K562 (cell line): ENCODE measurements around the gene MEAK7.

Experiments
- BHLHE40 ChIP-seq: IDR thresholded peaks from 2 replicates; pipeline ENCODE4 v1.6.1; 2011; ENCODE audit warnings: low read length, improper control_type of control experiment
- EZH2 ChIP-seq: IDR thresholded peaks from 2 replicates; pipeline ENCODE4 v1.6.1; 2012; ENCODE audit warnings: low read depth, mild to moderate bottlenecking, inconsistent platforms, low read length, borderline replicate concordance
- JUNB ChIP-seq: fragments of 450-650 bp; formaldehyde crosslinking; conservative IDR thresholded peaks from 2 replicates; pipeline ENCODE4 v1.4.0; 2020; ENCODE audit warnings: mild to moderate bottlenecking
- NR2F6 ChIP-seq: fragments of 450-650 bp; formaldehyde crosslinking; IDR thresholded peaks from 2 replicates; pipeline ENCODE4 v1.4.0; 2020; ENCODE audit warnings: mild to moderate bottlenecking
- PHF8 ChIP-seq: fragments of 200-600 bp; sonication (generic); IDR thresholded peaks from 2 replicates; pipeline ENCODE4 v1.6.1; 2012; ENCODE audit warnings: mixed run types, mild to moderate bottlenecking, inconsistent platforms, low read length, moderate library complexity, borderline replicate concordance
- REST ChIP-seq, 2 experiments: fragments of 450-650 bp; formaldehyde crosslinking in 1 of 2; IDR thresholded peaks; 2 replicates each; pipeline versions ENCODE4 v1.4.0 to v1.6.1; 2014 to 2020; ENCODE audit warnings: mild to moderate bottlenecking in 2 of 2, borderline replicate concordance in 1 of 2, low read depth in 1 of 2
- SRF ChIP-seq, 2 experiments: fragments of 250-450, 450-650 bp in 1 of 2; sonication (Bioruptor Pico) in 1 of 2; sonication (generic) in 1 of 2; formaldehyde crosslinking; IDR thresholded peaks; 2 replicates each; pipeline versions ENCODE4 v1.5.0 to v1.5.1; 2020 to 2022; ENCODE audit warnings: mild to moderate bottlenecking in 1 of 2, missing genetic modification reagents in 1 of 2
- TCF7L2 ChIP-seq: fragments of 150-350 bp; IDR thresholded peaks from 2 replicates; pipeline ENCODE4 v1.6.1; 2016; ENCODE audit warnings: low read depth, mild to moderate bottlenecking, low read length, moderate library complexity
- YBX1 ChIP-seq: fragments of 450-650 bp; IDR thresholded peaks from 2 replicates; pipeline ENCODE4 v1.7.1; 2016; ENCODE audit warnings: mild to moderate bottlenecking
- ZNF239 ChIP-seq: fragments of 250-450 bp; sonication (Bioruptor Pico); IDR thresholded peaks from 2 replicates; pipeline ENCODE4 v1.4.0; 2020; ENCODE audit warnings: mild to moderate bottlenecking
- TF ChIP-seq, protein P1 (sequence below), 3 experiments: IDR thresholded peaks in 2 of 3; conservative IDR thresholded peaks in 1 of 3; 2 replicates each; pipeline ENCODE4 v1.5.1; 2011 to 2012; ENCODE audit warnings: low read length in 3 of 3, mild to moderate bottlenecking in 3 of 3, control low read depth in 2 of 3, improper control_type of control experiment in 1 of 3, inconsistent platforms in 1 of 3, low read depth in 1 of 3, mixed read lengths in 1 of 3, moderate library complexity in 1 of 3; ENCODE audit not compliant: insufficient read depth in 2 of 3

- TF ChIP-seq NR2F6 (CRISPR knock-in tag), result no peak
- no peak for TF ChIP-seq JUNB (CRISPR knock-in tag)
- TF ChIP-seq BHLHE40, result no peak
- no peak for TF ChIP-seq ZNF239 (CRISPR knock-in tag)
- no peak for TF ChIP-seq TCF7L2
- no peak for TF ChIP-seq YBX1
- TF ChIP-seq EZH2, result no peak
- TF ChIP-seq REST (IDR thresholded peaks at IDR 0.05; ENCODE audit: borderline replicate concordance), result no peak
- no peak for TF ChIP-seq REST (CRISPR knock-in tag; IDR thresholded peaks at IDR 0.05; ENCODE audit: low read depth)
- TF ChIP-seq SRF (CRISPR knock-in tag; IDR thresholded peaks at IDR 0.05), result no peak
- TF ChIP-seq PHF8, result no peak
- TF ChIP-seq, protein P1, sequence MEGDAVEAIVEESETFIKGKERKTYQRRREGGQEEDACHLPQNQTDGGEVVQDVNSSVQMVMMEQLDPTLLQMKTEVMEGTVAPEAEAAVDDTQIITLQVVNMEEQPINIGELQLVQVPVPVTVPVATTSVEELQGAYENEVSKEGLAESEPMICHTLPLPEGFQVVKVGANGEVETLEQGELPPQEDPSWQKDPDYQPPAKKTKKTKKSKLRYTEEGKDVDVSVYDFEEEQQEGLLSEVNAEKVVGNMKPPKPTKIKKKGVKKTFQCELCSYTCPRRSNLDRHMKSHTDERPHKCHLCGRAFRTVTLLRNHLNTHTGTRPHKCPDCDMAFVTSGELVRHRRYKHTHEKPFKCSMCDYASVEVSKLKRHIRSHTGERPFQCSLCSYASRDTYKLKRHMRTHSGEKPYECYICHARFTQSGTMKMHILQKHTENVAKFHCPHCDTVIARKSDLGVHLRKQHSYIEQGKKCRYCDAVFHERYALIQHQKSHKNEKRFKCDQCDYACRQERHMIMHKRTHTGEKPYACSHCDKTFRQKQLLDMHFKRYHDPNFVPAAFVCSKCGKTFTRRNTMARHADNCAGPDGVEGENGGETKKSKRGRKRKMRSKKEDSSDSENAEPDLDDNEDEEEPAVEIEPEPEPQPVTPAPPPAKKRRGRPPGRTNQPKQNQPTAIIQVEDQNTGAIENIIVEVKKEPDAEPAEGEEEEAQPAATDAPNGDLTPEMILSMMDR (IDR thresholded peaks at IDR 0.05 in 2 of 3, conservative IDR thresholded peaks at IDR 0.05 in 1 of 3; ENCODE audit: insufficient read depth in 2 of 3, low read depth in 1 of 3, low read length in 3 of 3), result peak in 2 of 3 experiments; percentile 4 to 28; a peak in 2 of 6 replicates
Observed at GRCh38 chr16:84465154-84465553, 39.3 kb downstream of the MEAK7 start.
